NCI-H2227 (cell line): ENCODE data around the gene ITPRIP.

Experiments used
- DNase-seq: peaks from one replicate; lab custom pipeline; 2025; ENCODE audit not compliant: unreplicated experiment; lab: John Stamatoyannopoulos, UW

ITPRIP gene, protein sequence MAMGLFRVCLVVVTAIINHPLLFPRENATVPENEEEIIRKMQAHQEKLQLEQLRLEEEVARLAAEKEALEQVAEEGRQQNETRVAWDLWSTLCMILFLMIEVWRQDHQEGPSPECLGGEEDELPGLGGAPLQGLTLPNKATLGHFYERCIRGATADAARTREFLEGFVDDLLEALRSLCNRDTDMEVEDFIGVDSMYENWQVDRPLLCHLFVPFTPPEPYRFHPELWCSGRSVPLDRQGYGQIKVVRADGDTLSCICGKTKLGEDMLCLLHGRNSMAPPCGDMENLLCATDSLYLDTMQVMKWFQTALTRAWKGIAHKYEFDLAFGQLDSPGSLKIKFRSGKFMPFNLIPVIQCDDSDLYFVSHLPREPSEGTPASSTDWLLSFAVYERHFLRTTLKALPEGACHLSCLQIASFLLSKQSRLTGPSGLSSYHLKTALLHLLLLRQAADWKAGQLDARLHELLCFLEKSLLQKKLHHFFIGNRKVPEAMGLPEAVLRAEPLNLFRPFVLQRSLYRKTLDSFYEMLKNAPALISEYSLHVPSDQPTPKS

DNA sequence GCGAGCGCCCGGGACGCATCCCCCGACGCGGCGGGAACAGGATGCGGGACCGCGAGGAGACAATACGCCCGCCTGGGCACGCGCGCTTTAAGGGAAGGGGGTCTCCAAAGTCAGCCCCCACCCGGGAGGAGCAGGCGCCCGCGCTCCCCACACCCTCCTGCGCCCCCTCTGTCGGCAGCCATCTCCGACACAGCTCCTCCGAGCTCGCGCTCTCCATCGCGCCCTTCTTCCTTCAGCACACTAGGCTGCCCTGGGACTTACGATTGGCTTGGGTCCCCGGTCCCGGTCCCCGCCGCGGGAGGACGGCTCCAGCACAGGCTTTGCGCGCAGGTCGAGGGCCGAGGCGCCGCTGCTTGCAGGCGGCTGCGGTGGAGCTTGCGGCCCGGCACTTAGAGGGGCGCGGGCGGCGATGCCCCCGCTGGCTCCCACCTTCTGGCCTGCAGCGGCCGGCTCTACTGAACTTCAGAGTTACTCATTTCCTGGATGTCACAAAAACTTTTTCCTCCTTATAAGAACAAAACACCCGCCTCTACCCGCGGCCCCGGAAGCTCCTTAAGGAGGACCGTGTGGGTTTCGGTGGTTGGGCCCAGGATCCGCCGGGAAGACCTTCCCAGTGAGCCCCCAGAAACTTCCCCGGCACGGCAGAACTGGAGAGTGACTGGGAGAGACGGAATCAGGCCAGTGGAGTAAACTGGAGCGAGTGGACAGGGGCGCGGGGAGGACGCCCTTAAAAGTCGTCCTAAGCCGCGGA is at the start of gene ITPRIP:
ITPRIP (minus strand) TSS at position 481 of the 751 bp plus-strand sequence. CDS start 22,414 bp downstream, outside the sequence.
- peak; percentile 44 for DNase-seq

DNA sequence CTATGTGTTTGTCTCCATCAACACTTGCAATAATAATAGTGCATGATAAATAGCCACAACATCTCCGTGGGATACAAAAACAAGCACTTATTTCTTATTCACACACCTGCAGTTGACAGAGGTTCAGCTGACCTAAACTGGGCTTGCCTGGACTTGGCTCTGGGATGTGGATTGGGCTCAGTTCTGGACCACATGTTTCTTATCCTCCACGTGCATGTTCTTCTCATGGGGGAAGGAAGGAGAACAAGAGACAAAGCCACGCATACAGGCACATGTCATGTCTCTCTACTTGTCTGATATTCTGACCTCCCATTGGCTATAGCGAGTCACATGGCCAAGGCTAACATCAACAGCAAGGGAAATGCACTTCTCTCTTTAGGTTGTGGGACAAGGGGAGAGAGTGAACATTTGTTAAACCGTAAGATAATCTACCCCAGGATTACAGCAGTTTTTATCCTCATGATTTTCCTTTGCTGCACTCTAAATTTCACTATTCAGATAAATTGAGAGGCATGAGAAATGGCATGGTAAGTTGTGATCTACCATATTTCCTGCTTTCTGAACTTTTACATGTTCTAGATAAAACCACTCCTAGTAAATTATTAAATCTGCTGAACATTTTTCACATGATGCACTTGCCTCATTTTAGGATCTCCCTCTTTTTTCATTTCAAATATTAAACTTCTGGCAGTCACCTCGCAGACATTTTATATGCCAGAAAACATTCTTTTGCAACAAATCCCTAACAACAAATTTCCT is 49.0 kb upstream of the ITPRIP start:
- DNase-seq, result no peak

DNA sequence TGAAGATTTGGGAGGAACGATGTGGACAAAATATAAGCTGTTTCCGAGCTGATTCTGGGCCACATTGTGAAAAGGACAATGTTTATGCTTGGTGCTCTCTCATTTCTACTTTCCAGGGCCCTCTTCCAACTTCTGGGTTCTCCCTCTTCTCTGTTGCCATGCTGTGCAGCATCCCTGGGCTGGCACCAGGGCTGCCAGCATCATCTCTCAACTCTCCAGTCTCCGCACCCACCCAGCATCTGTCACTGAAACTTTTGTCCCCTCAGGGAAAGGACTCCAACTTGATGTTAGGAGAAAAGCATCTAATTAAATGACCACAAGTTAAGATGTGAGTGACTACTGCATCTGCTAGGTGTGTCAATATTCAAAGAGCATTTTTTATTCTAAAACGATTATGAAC is 42.1 kb upstream of the ITPRIP start:
- DNase-seq, result no peak

DNA sequence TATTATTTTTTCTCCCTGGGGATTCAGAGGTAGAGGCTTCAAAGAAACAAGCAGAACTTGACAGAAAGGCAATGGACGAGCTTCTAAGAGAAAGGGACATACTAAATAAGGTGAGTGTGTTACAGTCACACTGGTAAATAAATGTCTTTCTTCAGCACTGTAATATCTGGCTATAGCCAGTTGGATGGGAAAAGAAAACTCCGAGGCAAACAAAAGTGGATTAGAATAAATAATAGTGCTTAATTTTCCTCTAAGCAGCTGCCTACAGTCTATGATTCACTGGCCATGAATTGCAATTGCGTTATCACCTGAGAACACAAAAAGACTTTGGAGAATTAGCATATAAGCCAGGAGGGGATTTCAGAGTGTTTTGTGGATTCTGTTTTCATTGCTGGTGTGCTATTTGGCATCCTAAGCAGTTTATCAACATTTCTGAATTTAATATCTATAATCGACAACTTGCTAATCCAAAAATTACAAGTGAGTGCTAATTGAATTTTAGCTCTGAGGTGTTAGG is 38.6 kb upstream of the ITPRIP start:
- DNase-seq, result no peak

DNA sequence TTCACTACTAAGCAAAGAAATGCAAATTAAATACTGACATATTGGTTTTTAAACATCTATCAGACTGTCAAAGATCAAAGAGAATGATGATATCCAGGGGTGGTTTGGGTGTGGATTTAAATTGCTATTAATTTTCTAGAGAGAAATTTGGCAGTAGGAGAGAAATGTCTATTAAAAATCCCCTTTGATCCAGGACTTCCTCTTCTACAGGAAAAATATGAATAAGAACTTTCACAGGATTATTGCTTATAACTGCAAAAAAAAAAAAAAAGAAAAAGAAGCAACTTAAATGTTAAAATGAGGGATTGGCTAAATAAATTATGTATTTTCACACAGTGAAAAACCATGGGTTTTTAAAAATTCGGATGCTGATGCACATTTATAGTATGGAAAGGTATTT is 36.3 kb upstream of the ITPRIP start:
- DNase-seq, result no peak

DNA sequence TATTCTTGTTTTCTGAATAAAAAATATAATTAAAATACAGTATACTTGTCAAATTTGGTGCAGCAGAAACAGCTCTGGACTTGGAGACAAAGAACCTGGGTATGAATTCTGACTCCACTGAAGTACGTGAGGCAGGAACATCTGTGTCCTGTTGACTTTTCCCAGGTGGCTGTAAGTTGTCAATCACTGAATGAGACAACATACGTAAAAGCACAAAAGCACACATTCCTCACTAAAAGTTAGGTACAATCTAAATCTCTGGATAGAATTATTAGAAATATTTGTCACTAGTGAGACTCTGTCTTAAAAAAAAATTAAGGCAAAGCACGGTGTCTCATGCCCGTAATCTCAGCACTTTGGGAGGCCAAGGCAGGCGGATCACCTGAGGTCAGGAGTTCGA is 33.5 kb upstream of the ITPRIP start:
- DNase-seq, result no peak

DNA sequence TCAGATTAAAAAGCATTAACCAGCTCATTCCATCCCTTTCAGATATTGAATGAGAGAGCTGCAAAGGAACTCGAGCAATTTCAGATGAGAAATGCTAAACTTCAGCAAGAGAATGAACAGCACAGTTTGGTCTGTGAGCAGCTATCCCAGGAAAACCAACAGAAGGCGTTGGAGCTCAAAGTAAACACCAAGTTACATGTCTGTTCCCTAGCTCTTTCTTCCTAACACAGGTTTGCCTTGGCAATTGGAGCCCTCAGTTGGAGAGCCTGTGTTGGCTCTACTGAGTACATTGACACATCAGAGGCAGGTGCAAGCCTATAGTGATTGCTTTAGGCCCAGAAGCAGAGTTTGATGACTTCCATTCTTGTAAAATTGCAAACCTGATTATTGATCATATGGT is 30.1 kb upstream of the ITPRIP start:
- no peak for DNase-seq

DNA sequence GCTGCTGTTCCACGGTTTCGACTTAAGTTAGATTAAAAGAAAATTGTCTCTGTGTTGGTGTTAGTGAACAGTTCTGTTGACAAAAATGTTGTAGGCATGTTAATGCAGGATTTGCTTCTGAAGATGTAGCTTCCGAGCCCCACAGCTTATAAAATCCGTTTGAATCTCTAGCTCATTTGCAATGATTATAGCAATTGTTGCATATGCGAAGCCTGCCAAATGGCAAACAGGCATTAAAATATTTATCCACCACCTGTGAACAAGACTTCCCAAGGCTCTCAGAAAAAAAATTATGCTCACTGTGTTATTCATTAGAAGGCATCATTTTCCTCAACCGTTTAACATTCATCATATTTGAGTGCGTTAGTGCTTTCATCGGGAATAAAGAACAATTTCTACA is 29.6 kb upstream of the ITPRIP start:
- DNase-seq, result no peak

DNA sequence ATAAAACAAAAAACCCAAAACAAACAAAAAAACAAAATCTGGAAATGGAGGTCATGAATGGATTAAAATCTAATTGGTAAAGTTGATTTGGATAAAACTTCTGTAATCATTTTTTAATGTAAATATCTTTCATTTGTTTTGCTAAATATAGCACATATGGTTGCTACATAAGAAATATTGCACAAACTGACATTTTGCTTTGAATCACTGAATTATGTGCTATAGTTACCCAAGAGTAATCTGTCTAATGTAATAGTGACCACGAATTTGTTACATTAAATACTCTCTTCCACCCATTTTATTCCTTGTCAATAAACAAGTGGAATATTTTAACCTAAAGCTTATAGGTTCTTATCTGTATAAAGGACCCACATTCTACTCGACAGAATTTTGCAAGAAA is 21.5 kb upstream of the ITPRIP start:
- DNase-seq, result no peak

DNA sequence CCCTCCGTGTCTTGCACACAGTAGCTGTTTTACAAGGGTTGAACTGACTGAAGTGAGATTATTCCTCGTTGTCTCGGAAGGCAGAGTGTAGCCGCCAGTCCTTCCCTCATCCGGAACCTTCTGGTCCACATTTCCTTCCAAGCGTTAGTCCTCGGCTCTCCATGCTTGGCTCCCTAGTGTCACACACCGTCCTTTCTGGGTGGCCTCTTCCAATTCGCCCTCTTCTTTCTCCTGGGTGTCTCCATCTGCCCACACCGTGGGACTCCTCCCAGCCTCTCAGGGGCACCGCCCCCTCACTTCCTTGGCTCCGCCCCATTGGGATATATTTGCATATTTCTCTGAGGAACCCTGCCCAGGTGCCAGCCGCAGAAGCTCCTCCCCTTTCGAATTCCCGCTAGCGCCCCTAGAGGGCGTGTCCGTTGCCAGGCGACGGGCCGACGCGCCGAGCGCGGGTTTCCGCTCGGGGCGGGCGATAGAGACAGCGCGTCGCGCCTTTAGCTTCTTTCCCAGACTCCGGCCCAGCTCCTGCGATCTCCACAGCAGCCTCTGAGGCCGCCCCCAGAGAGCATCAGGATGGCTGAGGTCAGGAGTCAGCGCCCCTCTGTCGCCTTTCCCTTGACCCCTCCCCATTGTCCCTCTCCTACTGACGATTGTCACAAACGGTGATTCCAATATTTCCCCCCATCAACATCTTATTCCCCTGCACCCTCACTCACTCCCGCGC is 15.2 kb upstream of the ITPRIP start, which contains the start of gene CFAP58:
CFAP58 (plus strand) TSS at position 509 of the 724 bp plus-strand sequence; CDS start at position 574, 65 bp downstream.
- peak; percentile 97 for DNase-seq

DNA sequence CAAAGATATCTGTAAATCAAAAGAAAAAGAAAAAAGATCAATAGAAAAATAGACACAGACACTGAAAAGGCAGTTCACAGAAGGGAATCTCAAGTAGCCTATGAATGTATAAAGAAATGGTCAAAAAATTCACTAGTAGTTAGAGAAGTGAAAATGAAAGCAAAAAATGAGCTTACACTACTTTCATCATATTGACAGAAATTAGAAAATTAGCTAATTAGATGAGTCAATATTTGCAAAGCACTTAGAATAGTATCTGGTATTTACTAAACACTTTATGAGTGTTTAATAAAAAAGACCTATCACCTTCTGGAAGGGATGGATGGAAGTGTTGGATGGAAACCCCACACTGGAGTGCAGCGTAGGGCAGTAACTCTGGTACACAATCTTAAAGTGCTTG is 13.7 kb upstream of the ITPRIP start:
- DNase-seq, result no peak

DNA sequence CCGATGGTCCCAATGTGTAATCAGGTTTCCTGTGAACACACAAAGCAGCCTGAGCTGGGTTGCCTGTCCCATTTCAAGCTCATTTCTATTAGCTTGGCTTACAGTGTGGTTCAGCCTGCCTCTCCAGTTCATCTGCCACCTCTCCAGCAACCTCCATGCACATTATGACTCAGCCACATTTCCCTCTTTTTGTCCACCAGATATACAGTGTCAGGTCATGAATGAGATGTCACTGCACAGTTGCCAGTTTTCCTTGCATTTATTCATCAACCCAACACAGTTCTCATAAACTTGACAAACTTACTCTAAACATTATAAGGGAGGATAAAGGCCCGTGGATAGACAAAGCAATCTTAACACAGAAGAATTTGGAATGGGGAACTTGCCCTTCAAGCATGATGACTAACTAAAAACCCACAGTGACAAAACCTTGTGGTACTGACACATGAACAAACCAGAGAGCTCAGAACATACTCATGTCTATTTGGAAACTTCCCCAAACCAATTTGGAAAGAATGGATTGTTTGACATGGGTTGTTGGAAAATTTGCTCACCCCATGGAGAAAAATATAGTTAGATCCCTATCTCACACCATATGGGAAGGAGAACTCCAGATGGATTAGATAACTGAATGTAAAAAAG is 12.9 kb upstream of the ITPRIP start:
- no peak for DNase-seq

DNA sequence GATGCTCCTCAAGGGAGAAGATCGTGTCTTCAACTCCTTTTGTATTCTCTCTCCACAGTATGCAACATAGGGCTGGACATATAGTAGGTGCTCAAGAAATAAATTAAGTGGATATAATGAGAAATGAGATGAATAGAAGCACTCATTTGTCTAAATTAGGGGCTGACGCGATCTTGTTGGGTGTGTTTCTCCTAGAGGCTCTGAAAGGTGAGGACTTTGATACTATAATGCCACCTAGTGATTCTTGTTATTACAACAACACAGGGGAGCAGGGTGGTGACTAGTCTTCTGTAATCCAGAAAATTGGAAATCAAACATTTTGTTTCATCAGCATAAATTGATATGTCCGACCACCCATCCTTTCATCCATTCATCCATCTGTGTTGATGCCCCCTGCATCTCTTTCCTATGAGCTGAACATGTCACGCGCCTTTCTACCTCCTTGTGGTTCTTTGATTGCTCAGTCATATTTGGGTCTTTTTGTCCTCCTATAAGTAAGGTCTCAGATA is 11.9 kb upstream of the ITPRIP start:
- peak; percentile 54 for DNase-seq

DNA sequence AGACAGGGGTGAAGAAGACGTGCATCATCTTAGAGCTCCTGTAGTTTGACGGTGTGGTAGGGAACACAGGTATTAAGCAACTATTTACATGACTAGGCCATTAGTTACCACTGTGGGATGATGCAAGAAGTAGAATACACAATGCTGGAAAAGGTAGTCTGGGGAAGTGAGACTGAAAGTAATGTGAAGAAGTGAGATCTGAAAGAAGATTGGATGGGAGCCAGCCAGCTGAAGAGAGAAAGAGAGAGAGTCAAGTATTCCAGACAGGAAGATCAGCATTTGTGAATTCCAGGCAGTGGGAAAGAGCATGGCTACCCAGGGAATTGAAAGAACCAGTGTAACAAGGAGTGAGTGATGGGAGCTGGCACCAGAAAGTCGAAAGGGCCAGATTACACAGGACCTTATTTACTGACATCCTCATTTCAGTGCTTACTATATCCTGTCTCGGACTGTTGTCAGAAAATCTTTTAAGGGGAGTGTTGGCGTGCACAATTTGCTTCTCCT is 11.4 kb upstream of the ITPRIP start:
- no peak for DNase-seq

DNA sequence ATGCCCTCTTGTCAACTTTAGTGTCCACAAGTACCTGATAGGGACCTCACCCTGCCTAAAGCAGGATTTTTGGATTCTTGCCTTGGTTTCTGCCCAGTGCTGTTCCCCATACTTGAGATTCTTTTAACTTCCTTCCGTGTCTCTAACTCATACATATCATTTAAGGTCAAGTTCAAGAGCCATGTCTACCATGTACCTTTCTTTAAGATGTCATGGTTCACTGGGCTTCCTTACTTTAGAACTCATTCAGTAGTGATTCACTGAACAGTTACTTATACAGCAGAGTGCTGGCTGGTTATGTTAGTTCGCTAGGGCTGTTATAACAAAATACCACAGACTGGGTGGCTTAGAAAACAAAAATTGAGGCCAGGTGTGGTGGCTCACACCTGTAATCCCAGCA is 10.3 kb upstream of the ITPRIP start:
- DNase-seq, result no peak

DNA sequence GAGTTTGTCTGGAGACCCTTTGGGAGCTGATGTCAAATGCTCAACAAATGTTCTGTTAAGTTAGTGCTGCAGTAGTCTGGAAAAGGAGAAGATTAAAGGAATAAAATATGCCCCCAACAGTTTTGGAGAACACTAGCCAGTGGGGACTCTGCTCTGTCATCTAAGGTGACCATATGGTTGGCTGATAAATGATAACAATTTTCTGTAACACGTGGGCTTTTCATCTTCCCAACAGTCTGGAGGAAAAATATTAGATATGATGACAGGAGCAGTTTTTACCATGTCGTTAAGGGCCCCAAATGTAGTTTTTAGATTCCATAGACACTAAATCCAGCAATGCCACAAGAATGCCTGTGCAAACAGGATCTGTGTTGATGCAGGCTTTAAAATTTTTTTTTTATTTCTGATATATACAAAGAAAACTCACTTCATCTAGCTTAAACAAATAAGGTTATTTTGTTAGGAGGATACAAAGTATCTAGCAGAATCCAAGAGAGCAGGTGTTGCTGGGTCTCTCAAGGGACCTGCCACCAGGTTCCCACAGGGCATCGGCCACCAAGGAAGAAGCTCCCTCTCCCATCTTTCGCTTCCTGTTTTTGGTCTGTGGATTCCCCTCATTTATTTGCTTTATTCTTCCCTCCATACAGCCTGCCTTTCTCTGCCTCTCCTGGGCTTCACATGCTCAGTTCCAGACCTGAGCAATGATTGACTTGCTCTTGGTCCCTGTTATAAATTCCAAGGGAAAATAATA is 9.2 kb upstream of the ITPRIP start:
- DNase-seq, result no peak

DNA sequence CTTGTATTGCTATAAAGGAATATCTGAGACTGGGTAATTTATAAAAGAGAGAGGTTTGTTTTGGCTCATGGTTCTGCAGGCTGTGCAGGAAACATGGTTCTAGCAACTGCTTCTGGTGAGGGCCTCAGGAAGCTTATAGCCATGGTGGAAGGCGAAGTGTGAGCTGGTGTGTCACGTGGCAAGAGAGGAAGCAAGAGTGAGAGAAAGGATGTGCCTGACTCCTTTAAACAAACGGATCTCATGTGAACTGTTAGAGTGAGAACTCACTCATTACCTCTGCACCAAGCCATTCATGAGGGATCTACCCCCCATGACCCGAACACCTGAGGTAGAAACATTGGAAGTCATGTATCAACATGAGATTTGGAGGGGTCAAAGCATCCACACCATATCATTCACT is 7.7 kb upstream of the ITPRIP start:
- DNase-seq, result no peak

DNA sequence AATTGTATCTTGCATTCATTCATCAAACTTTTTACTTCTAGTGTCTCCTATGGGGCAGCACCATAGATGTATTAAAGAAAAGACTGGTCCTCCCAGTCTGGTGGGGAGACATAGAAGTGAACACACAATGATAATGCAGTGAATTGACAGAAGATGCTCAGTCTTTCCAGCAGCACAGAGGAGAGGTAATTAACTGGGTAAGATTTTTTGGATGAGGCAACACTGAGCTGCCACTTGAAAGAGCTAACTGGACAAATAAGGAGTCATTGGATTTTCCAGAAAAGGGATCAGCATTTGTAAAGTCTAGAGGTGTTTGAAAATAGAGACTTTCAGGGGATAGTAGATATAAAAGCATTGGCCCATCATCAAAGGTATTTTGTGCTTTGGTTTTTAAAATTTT is 7.2 kb upstream of the ITPRIP start:
- DNase-seq, result no peak

DNA sequence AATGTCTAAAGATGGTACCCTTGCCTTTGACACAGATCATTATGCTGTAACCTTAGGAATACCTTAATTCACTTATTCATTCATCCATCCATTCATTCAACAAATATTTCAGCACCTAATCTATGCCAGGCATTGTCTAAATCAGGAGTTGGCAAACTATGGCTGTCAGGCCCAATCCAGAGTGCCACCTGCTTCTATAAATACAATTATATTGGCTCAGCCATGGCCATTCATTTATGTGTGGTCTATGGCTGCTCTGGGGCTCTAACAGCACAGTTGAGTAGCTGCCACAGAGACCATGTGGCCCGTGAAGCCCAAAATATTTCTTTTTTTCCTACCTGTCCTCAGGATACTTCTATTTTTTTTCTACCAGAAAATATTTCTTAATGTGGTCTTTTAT is 6.0 kb upstream of the ITPRIP start:
- DNase-seq, result no peak
